Measurements from ENCODE around the gene STAB1. TPM values are rescaled to one million over a fixed set of nuclear protein-coding genes. Genes with fewer than 3 reads are reported as not detected.

STAB1 gene
- total RNA-seq (2014; rRNA removed; shearing (Covaris generic)), result not detected in 2 replicates

DNA sequence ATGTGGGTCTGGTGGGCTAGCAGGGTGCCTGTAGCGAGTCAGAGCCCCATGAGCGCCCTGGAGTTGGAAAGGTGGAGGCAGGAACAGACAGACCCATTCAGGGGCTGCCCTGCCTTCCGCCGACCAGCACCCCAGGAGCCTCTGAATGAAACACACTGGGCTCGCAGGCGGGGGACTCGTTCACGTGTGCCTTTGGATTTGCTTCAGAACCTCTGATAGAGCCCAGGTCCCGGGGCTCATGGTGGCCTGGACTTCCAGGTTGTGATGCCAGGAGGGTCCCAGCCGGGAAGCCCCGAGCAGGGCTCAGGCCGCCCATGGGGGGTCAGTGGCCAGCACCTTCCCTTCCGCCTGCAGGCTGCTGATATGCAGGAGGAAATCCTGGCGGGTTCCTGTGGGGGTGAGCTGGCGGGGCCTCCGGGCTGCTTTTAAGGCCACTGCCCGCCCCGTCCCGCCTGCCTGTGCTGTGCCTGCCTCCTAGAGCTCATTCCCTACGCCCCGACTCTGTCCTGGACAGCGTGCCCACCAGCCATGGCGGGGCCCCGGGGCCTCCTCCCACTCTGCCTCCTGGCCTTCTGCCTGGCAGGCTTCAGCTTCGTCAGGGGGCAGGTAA, at the start of gene STAB1:
Gene STAB1 (plus strand): TSS at position 453 of the 610 bp plus-strand sequence. CDS start 76 bp downstream, at position 529.
- Histone ChIP-seq H3K4me3 (no peak within 1 kb of the TSS), H3K4me1 (replicated peaks) (no peaks in the 10 kb centered on the region), H3K9me3 (replicated peaks) (no peaks in the 10 kb centered on the region), H3K27ac (no peak within 1 kb of the TSS), H3K36me3 (peaks cover 28% of the 10 kb centered on the region), H3K27me3 (replicated peaks) (no peaks in the 10 kb centered on the region)
- DNase-seq (ENCODE audit: low read depth in 1 of 2, low spot score in 2 of 2), result no peak

DNA sequence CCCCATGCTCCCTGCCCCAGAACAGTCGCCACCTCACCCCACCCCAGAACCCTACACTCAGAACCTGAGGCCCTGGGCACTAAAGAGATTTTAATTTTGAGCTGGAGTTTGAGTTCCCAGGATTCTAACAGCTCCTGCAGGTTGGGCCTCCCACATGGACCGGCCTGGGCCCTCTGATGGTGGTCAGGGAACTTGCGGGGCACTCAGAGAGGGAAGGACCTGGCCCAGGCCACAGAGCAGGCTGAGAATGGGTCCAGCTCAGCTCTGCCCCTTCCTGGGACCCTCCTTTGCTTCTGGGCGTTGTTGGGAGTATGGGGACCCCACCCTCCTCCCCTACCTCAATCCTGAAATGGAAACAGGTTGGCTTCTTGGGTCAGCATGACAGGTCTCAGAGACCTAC, 49.1 kb upstream of the STAB1 start:
- no peaks in the 10 kb centered on the region for H3K27me3 ChIP-seq (replicated peaks)
- no peaks in the 10 kb centered on the region for H3K36me3 ChIP-seq
- H3K4me3 ChIP-seq, result no peak overlapping the region
- no peak overlapping the region for H3K27ac ChIP-seq
- H3K4me1 ChIP-seq (replicated peaks), result peaks cover 13% of the 10 kb centered on the region
- DNase-seq (ENCODE audit: low read depth in 1 of 2, low spot score in 2 of 2), result no peak
- no peaks in the 10 kb centered on the region for H3K9me3 ChIP-seq (replicated peaks)

GRCh38 chr3:52446631-52447511, 48.3 kb upstream of the STAB1 start:
- Histone ChIP-seq H3K27ac (no peak overlapping the region), H3K4me1 (replicated peaks) (peaks cover 13% of the 10 kb centered on the region), H3K4me3 (no peak overlapping the region), H3K36me3 (no peaks in the 10 kb centered on the region), H3K27me3 (replicated peaks) (no peaks in the 10 kb centered on the region), H3K9me3 (replicated peaks) (no peaks in the 10 kb centered on the region)
- DNase-seq (ENCODE audit: low read depth in 1 of 2, low spot score in 2 of 2), result peak; percentile 52 to 63

DNA sequence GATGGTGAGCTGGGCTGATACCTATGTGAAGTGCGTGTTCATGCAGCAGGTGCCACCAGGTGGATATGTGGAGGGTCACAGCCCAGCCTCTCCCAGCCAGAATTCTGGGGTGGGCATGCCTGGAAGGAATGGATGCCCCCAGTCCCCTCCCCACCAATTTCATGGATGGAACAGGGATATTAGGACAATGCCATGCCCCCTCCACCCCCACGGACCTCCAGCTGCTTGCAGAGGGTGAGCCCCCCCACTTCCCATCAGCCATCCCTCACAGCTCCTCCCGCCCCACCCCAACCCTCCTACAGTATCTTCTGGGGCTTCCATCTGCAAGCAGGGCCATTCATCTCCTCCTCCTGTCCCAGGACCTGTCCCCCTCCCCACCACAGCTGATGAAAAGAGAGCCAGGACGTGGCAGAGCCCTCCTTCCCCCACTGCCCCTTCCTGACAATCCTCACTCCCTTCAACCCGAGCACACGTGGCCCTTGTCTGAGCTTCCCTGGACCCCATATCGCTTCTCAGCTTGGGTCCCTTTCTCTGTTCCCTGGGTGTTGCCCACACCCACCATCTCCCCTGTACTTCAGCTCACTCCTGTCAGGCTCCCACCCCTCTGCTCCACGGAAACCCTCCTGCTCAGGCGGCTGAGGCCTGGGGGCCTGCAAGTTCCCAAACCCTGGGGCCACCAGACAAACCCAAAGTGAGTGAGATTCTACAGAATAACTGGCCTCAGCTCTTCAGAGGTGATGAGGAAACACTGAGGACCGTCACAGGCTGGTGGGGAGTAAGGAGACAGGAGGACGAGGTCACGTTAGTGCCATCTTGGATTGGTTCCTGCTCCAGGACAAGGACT, 47.4 kb upstream of the STAB1 start:
- no peaks in the 10 kb centered on the region for H3K27me3 ChIP-seq (replicated peaks)
- H3K4me1 ChIP-seq (replicated peaks), result peaks cover 17% of the 10 kb centered on the region
- DNase-seq (ENCODE audit: low read depth in 1 of 2, low spot score in 2 of 2), result no peak
- H3K9me3 ChIP-seq (replicated peaks), result no peaks in the 10 kb centered on the region
- H3K4me3 ChIP-seq, result no peak overlapping the region
- H3K27ac ChIP-seq, result no peak overlapping the region
- no peaks in the 10 kb centered on the region for H3K36me3 ChIP-seq

- Histone ChIP-seq H3K4me1 (replicated peaks) (peaks cover 29% of the 10 kb centered on the region), H3K9me3 (replicated peaks) (no peaks in the 10 kb centered on the region), H3K36me3 (no peaks in the 10 kb centered on the region), H3K27me3 (replicated peaks) (no peaks in the 10 kb centered on the region), H3K4me3 (no peak overlapping the region), H3K27ac (no peak overlapping the region)
- DNase-seq (ENCODE audit: low read depth in 1 of 2, low spot score in 2 of 2), result peak in 1 of 2 experiments; percentile 37
Observed at GRCh38 chr3:52450489-52451236, 44.5 kb upstream of the STAB1 start.

DNA sequence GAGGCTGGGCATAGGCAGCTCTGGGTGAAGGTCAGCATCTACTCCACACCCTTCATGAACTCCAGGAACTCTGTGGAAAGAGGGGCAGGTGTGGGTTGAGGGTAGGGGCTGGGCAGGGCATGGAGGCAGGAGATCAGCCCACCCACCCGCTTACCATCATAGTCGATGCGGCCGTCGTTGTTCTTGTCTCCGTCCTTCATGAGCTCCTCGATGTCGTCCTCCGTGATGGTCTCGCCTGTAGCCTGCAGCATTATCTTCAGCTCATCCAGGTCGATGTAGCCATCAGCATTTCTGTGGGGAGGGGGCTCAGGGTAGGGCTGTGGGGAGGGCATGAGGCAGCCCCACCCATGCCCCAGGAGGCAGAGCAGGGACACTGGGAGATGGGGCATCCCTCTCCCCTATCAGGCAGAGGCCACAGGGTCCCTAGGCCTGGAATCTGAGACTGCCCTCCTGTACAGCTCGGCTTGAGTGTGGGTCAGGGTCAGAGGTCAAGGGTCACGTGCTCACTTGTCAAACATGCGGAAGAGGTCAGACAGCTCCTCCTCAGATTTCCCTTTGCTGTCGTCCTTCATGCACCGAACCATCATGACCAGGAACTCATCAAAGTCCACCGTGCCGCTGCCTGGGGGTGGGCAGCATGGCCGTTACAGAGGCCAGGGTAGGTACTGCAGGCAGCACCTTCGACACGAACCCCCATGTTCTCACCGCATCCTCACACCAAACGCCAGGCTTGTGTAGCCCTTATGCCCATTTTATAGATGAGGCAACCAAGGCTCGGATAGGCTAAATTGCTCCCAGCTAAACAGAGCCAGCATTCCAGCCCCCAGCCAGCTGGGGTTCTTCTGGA, 43.7 kb upstream of the STAB1 start:
- no peaks in the 10 kb centered on the region for H3K36me3 ChIP-seq
- peaks cover 34% of the 10 kb centered on the region for H3K4me1 ChIP-seq (replicated peaks)
- H3K27ac ChIP-seq, result no peak overlapping the region
- H3K4me3 ChIP-seq, result no peak overlapping the region
- H3K27me3 ChIP-seq (replicated peaks), result no peaks in the 10 kb centered on the region
- H3K9me3 ChIP-seq (replicated peaks), result no peaks in the 10 kb centered on the region
- no peak for DNase-seq (ENCODE audit: low read depth in 1 of 2, low spot score in 2 of 2)

DNA sequence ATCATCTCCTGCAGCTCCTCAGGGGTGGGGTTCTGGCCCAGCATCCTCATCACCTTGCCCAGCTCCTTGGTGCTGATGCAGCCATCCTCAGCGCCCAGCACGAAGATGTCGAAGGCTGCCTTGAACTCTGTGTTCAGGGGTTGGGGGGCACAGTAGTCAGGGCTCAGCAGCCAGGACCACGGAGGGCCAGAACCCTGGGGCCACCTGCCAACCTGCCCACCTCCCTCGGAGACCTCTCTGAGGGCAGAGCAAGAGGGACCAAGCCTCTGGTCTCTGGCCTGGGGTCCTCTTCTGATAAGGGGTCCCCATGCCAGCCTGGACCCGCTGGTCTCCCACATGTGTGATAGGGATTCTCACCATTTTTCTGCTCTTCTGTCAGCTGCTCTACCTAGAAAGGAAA, 43.0 kb upstream of the STAB1 start:
- no peak overlapping the region for H3K4me3 ChIP-seq
- H3K27ac ChIP-seq, result no peak overlapping the region
- no peaks in the 10 kb centered on the region for H3K9me3 ChIP-seq (replicated peaks)
- peaks cover 37% of the 10 kb centered on the region for H3K4me1 ChIP-seq (replicated peaks)
- no peak for DNase-seq (ENCODE audit: low read depth in 1 of 2, low spot score in 2 of 2)
- H3K27me3 ChIP-seq (replicated peaks), result no peaks in the 10 kb centered on the region
- H3K36me3 ChIP-seq, result no peaks in the 10 kb centered on the region

GRCh38 chr3:52452570-52453221, 42.4 kb upstream of the STAB1 start:
- no peak overlapping the region for H3K27ac ChIP-seq
- H3K9me3 ChIP-seq (replicated peaks), result no peaks in the 10 kb centered on the region
- no peak for DNase-seq (ENCODE audit: low read depth in 1 of 2, low spot score in 2 of 2)
- H3K4me3 ChIP-seq, result no peak overlapping the region
- no peaks in the 10 kb centered on the region for H3K27me3 ChIP-seq (replicated peaks)
- H3K4me1 ChIP-seq (replicated peaks), result peaks cover 37% of the 10 kb centered on the region
- H3K36me3 ChIP-seq, result peaks cover 4% of the 10 kb centered on the region

DNA sequence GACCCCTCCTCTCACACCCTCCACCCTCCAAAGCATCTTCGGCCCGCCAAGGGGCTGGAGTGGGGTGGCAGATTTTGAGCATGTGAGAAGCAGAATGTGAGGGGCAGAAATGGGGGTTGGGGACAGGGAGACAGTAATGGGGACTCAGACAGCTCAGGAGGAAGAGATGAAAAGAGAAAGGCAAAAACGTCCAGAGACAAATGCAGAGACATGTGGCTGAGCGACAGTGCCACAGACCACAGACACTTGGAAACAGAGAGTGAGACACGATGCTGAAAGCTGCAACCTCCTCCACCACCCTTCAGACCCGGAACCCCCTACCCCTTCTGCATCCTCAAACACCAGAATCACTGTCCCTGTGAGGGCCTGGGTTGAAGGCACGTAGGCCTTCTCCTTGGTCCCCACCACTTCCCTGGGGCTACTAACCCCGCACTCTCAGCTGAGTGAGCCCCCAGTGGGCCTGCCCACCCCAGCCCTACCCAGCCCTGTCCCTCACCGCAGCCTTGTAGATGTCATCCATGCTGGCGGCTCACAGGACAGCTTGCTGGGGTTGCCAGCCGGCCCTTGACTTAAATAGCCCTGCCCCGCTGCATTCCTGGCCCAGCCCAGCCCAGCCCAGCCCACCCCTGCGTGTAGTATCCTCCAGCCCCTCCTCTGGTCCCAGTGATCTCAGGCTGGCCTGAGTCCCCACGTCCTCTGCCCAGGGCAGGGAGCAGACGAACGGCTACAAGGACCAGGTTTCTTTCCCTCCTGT, 41.5 kb upstream of the STAB1 start, which contains the start of gene TNNC1:
Gene TNNC1 (minus strand): TSS at position 546 of the 754 bp plus-strand sequence. CDS start 26 bp downstream, at position 520.
- peaks cover 37% of the 10 kb centered on the region for H3K4me1 ChIP-seq (replicated peaks)
- H3K4me3 ChIP-seq, result peak within 1 kb of the TSS; percentile 88
- H3K27ac ChIP-seq, result no peak within 1 kb of the TSS

GRCh38 chr3:52454250-52454937, 40.7 kb upstream of the STAB1 start:
- no peaks in the 10 kb centered on the region for H3K9me3 ChIP-seq (replicated peaks)
- peak overlapping the region; percentile 88; the same call in 1 of the 2 replicates for H3K4me3 ChIP-seq
- peaks cover 21% of the 10 kb centered on the region for H3K36me3 ChIP-seq
- no peak for DNase-seq (ENCODE audit: low read depth in 1 of 2, low spot score in 2 of 2)
- H3K27me3 ChIP-seq (replicated peaks), result no peaks in the 10 kb centered on the region
- H3K4me1 ChIP-seq (replicated peaks), result peaks cover 37% of the 10 kb centered on the region
- H3K27ac ChIP-seq, result no peak overlapping the region

More for the DNA sequence above, 41.5 kb upstream of the STAB1 start, which contains the start of gene TNNC1:
- H3K27me3 ChIP-seq (replicated peaks), result no peaks in the 10 kb centered on the region
- no peak for DNase-seq (ENCODE audit: low read depth in 1 of 2, low spot score in 2 of 2)
- peaks cover 14% of the 10 kb centered on the region for H3K36me3 ChIP-seq
- no peaks in the 10 kb centered on the region for H3K9me3 ChIP-seq (replicated peaks)

DNA sequence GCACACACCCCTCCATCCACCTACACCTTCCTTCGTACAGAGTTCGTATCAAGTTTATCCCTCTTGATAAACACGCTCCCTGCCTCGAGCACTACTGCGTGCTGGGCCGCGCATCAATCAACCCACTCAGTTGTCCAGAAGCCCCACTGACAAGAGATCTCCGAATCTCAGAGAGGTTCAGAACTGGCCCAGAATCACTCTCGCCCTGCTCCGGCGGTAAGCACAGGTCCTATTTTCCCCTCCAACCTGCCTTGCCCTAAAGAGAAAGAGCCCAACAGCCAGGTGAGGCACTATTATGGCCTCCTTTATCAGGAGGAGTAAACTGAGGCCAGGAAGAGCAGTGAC, 40.2 kb upstream of the STAB1 start:
- Histone ChIP-seq H3K4me3 (peak overlapping the region; percentile 88), H3K27ac (no peak overlapping the region), H3K27me3 (replicated peaks) (no peaks in the 10 kb centered on the region), H3K4me1 (replicated peaks) (peaks cover 35% of the 10 kb centered on the region), H3K36me3 (peaks cover 25% of the 10 kb centered on the region), H3K9me3 (replicated peaks) (no peaks in the 10 kb centered on the region)
- no peak for DNase-seq (ENCODE audit: low read depth in 1 of 2, low spot score in 2 of 2)

Data from SJSA1 (cell line).